Liver (tissue), 9 donors: ENCODE measurements around the gene UPP1. TPM values are rescaled to one million over a fixed set of nuclear protein-coding genes. Genes with fewer than 3 reads are reported as not detected.

ENCODE experiments used
- DNase-seq: peaks from one replicate; pipeline ENCODE4 v3.0.0-alpha.2; 2017; ENCODE audit warnings: low spot score
- H3K27ac ChIP-seq, 2 donors: one replicate each; pipeline ENCODE4 v1.7.0; 2013; ENCODE audit warnings: inconsistent platforms in 2 of 2, low read length in 2 of 2, control low read depth in 1 of 2, low read depth in 1 of 2, mild to moderate bottlenecking in 1 of 2
- H3K27me3 ChIP-seq, 4 donors: one replicate each; pipeline versions ENCODE4 v1.6.1 to v1.7.0; 2013; ENCODE audit warnings: low read length in 3 of 4, inconsistent platforms in 1 of 4, mild to moderate bottlenecking in 1 of 4, moderate library complexity in 1 of 4; ENCODE audit not compliant: control insufficient read depth in 4 of 4, insufficient read depth in 4 of 4
- H3K36me3 ChIP-seq, 4 donors: one replicate each; pipeline versions ENCODE4 v1.6.1 to v1.7.0; 2013; ENCODE audit warnings: low read length in 3 of 4, mild to moderate bottlenecking in 3 of 4, low read depth in 1 of 4, moderate library complexity in 1 of 4; ENCODE audit not compliant: control insufficient read depth in 4 of 4, insufficient read depth in 3 of 4
- H3K4me1 ChIP-seq, 4 donors: one replicate each; pipeline versions ENCODE4 v1.6.1 to v1.7.0; 2013; ENCODE audit warnings: low read length in 3 of 4, mild to moderate bottlenecking in 3 of 4, moderate library complexity in 1 of 4; ENCODE audit not compliant: control insufficient read depth in 4 of 4, insufficient read depth in 4 of 4
- H3K4me3 ChIP-seq, 3 donors: one replicate each; pipeline versions ENCODE4 v1.6.1 to v1.7.0; 2013; ENCODE audit warnings: low read length in 3 of 3, control low read depth in 1 of 3, low read depth in 1 of 3, mild to moderate bottlenecking in 1 of 3
- H3K9ac ChIP-seq, 2 donors: one replicate each; pipeline ENCODE4 v1.7.0; 2013; ENCODE audit warnings: low read length in 2 of 2, mild to moderate bottlenecking in 2 of 2, moderate library complexity in 2 of 2, control low read depth in 1 of 2, low read depth in 1 of 2
- H3K9me3 ChIP-seq, 4 donors: one replicate each; pipeline versions ENCODE4 v1.6.1 to v1.7.0; 2013; ENCODE audit warnings: low read length in 3 of 4; ENCODE audit not compliant: control insufficient read depth in 4 of 4
- CTCF ChIP-seq: fragments of 150-350 bp; IDR thresholded peaks from 2 replicates; pipeline ENCODE4 v1.5.1; 2017; ENCODE audit warnings: improper control_type of control experiment, low read depth, low read length; ENCODE audit not compliant: missing input control
- EGR1 ChIP-seq, 2 donors: IDR thresholded peaks; 2 replicates each; pipeline ENCODE4 v1.6.1; 2016 to 2018; ENCODE audit warnings: antibody characterized with exemption in 2 of 2, low read depth in 2 of 2
- FOXA1 ChIP-seq: IDR thresholded peaks from 2 replicates; pipeline ENCODE4 v1.6.1; 2016; ENCODE audit warnings: antibody characterized with exemption
- FOXA2 ChIP-seq: IDR thresholded peaks from 2 replicates; pipeline ENCODE4 v1.6.1; 2016; ENCODE audit warnings: antibody characterized with exemption
- GABPA ChIP-seq, 2 donors: IDR thresholded peaks in 1 of 2; conservative IDR thresholded peaks in 1 of 2; 2 replicates each; pipeline ENCODE4 v1.6.1; 2016; ENCODE audit warnings: antibody characterized with exemption in 2 of 2, mild to moderate bottlenecking in 1 of 2, moderate library complexity in 1 of 2
- HNF4A ChIP-seq, 2 donors: conservative IDR thresholded peaks; 2 replicates each; pipeline ENCODE4 v1.6.1; 2016; ENCODE audit warnings: antibody characterized with exemption in 2 of 2, mild to moderate bottlenecking in 2 of 2
- JUND ChIP-seq, 2 donors: IDR thresholded peaks; 2 replicates each; pipeline ENCODE4 v1.6.1; 2016; ENCODE audit warnings: antibody characterized with exemption in 2 of 2
- MAX ChIP-seq: IDR thresholded peaks from 2 replicates; pipeline ENCODE4 v1.6.1; 2016; ENCODE audit warnings: antibody characterized with exemption
- NR2F2 ChIP-seq: IDR thresholded peaks from 2 replicates; pipeline ENCODE4 v1.6.1; 2016; ENCODE audit warnings: antibody characterized with exemption
- RAD21 ChIP-seq, 2 donors: IDR thresholded peaks; 2 replicates each; pipeline ENCODE4 v1.6.1; 2016; ENCODE audit warnings: antibody characterized with exemption in 2 of 2, mild to moderate bottlenecking in 2 of 2
- REST ChIP-seq: IDR thresholded peaks from 2 replicates; pipeline ENCODE4 v1.6.1; 2016; ENCODE audit warnings: antibody characterized with exemption, mild to moderate bottlenecking
- RXRA ChIP-seq, 2 donors: IDR thresholded peaks; 2 replicates each; pipeline ENCODE4 v1.6.1; 2017 to 2018; ENCODE audit warnings: antibody characterized with exemption in 2 of 2, mild to moderate bottlenecking in 1 of 2
- SP1 ChIP-seq: IDR thresholded peaks from 2 replicates; pipeline ENCODE4 v1.6.1; 2018; ENCODE audit warnings: antibody characterized with exemption, mild to moderate bottlenecking
- TAF1 ChIP-seq: conservative IDR thresholded peaks from 2 replicates; pipeline ENCODE4 v1.6.1; 2016; ENCODE audit warnings: antibody characterized with exemption, mild to moderate bottlenecking
- YY1 ChIP-seq: IDR thresholded peaks from 2 replicates; pipeline ENCODE4 v1.6.1; 2016; ENCODE audit warnings: antibody characterized with exemption, mild to moderate bottlenecking
- ZBTB33 ChIP-seq: IDR thresholded peaks from 2 replicates; pipeline ENCODE4 v1.6.1; 2016; ENCODE audit warnings: antibody characterized with exemption
- WGBS: extraction: QIAGEN DNeasy Blood & Tissue Kit; methylation state at CpG from one replicate; pipeline ENCODE4 v1.1.7; 2013; 5-methylcytosine and 5-hydroxymethylcytosine counted together
- polyA plus RNA-seq, 2 donors: library from polyadenylated mRNA; stranded (reverse) in 1 of 2; unstranded in 1 of 2; fragments of 200-250 nt in 1 of 2; fragments of >200 nt in 1 of 2; fragmentation: Nextera tagmentation in 1 of 2; extraction: Ambion mirVana in 1 of 2; gene quantifications; one replicate each; pipeline versions ENCODE4 v1.2.1 to v1.2.3, GENCODE V29; 2013 to 2015
- total RNA-seq, 2 donors: library from RNA; depleted of rRNA; stranded (reverse); fragments of >200 nt; gene quantifications; one replicate each; pipeline ENCODE4 v1.2.3, GENCODE V29; 2014
- donor health status: healthy.
- donor health status: healthy.
- donor health status: healthy.
- donor health status: healthy.
- donor health status: healthy.

UPP1 gene
- total and polyA plus RNA-seq, 4 donors = 3.1 to 18.8 (median 9.1) TPM

GRCh38 chr7:48149058-48149457 lies 60.0 kb downstream of the UPP1 start:
- H3K36me3 ChIP-seq = no peaks in the 10 kb centered on the region
- no peak overlapping the region for H3K27ac ChIP-seq

GRCh38 chr7:48150086-48150485 lies 61.0 kb downstream of the UPP1 start:
- Histone ChIP-seq H3K36me3 (no peaks in the 10 kb centered on the region), H3K9ac (no peak overlapping the region), H3K4me3 (no peak overlapping the region), H3K4me1 (peaks cover 0 to 6% (median 1%) of the 10 kb centered on the region in 4 donors), H3K9me3 (no peaks in the 10 kb centered on the region), H3K27me3 (no peaks in the 10 kb centered on the region), H3K27ac (no peak overlapping the region)
- 96% methylated on average over 3 of the region's 3 CpGs for WGBS
- no peak for DNase-seq
- TF ChIP-seq FOXA1 (no peak), ZBTB33 (no peak), MAX (no peak), JUND (IDR thresholded peaks at IDR 0.05) (no peak), RXRA (IDR thresholded peaks at IDR 0.05) (no peak), CTCF (no peak), FOXA2 (no peak), NR2F2 (no peak), GABPA (IDR thresholded peaks at IDR 0.05 in 1 of 2, conservative IDR thresholded peaks at IDR 0.05 in 1 of 2) (no peak), SP1 (no peak), TAF1 (no peak), YY1 (no peak), REST (no peak)

More at GRCh38 chr7:48149058-48149457, 60.0 kb downstream of the UPP1 start:
- no peak for DNase-seq
- no peaks in the 10 kb centered on the region for H3K27me3 ChIP-seq
- H3K4me3 ChIP-seq = no peak overlapping the region
- peaks cover 0 to 7% (median 6%) of the 10 kb centered on the region in 4 donors for H3K4me1 ChIP-seq
- no peak overlapping the region for H3K9ac ChIP-seq
- no peaks in the 10 kb centered on the region for H3K9me3 ChIP-seq
- TF ChIP-seq MAX (no peak), EGR1 (IDR thresholded peaks at IDR 0.05; ENCODE audit: low read depth in 2 of 2) (no peak), SP1 (no peak), RAD21 (IDR thresholded peaks at IDR 0.05) (no peak), HNF4A (conservative IDR thresholded peaks at IDR 0.05) (no peak), RXRA (IDR thresholded peaks at IDR 0.05) (no peak), ZBTB33 (no peak)
